ENCODE measurements around the gene NUP98.

Gene NUP98

DNA sequence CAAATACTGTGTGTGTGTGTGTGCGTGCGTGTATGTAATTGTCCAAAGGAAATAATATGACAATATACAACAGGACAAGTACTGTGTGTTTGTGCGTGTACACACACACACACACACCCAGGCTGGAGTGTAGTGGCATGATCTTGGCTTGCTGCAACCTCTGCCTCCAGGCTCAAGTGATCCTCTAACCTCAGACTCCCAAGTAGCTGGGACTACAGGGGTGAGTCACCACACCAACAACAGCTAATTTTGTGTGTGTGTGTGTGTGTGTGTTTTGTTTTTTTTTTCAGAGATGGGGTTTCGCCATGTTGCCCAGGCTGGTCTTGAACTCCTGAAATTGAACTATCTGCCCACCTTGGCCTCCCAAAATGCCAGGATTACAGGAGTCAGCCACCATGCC lies 61.5 kb downstream of the NUP98 start:
- ChIA-PET CTCF (no interaction called here), POLR2A (no interaction called here)
- no peak for DNase-seq (ENCODE audit: extremely low spot score)
- TF ChIP-seq HDGF (IDR thresholded peaks at IDR 0.05; ENCODE audit: borderline replicate concordance), result no peak
- no peak for TF ChIP-seq FOXM1 (IDR thresholded peaks at IDR 0.05; ENCODE audit: borderline replicate concordance)
- TF ChIP-seq FOXA1 (IDR thresholded peaks at IDR 0.05), result no peak
- TF ChIP-seq BHLHE40 (IDR thresholded peaks at IDR 0.05; ENCODE audit: borderline replicate concordance), result no peak
- TF ChIP-seq ZNF384 (IDR thresholded peaks at IDR 0.05), result no peak
- TF ChIP-seq NFRKB (IDR thresholded peaks at IDR 0.05), result no peak
- no peak for TF ChIP-seq CTBP1 (IDR thresholded peaks at IDR 0.05; ENCODE audit: borderline replicate concordance)
- TF ChIP-seq SP1 (IDR thresholded peaks at IDR 0.05), result no peak
- no peak for TF ChIP-seq TARDBP (IDR thresholded peaks at IDR 0.05)

DNA sequence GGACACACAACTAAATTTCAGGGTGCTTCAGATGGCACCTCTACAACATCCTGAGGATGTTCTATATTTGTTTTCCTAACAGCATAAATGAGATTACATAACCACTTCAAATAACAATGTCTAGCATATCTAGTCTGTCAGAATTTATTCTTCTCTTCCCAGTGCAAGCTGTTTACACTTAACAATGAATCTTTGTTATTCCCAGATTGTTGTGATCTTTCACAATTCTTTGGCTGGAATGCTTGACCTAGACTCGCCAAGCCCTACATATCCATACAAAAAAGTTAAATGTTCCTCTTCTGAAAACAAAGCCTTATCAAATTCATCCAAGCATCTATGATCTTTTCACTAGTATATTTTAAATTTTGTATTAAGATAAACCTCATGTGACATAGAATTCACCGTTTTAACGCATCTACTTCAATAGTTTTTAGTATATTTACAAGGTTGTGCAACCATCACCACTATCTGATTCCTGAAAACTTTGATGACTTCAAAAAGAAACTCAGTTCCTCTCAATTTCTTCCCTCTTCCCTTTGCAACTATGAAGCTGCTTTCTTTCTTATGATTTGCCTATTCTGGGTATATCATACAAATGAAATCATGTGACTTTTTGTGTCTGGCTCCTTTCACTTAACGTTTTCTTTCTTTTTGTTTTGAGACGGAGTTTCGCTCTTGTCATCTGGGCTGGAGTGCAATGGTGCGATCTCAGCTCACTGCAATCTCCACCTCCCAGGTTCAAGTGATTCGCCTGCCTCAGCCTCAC lies 64.5 kb downstream of the NUP98 start:
- TF ChIP-seq BHLHE40 (IDR thresholded peaks at IDR 0.05; ENCODE audit: borderline replicate concordance), result no peak
- TF ChIP-seq FOXK2 (IDR thresholded peaks at IDR 0.05), result no peak
- TF ChIP-seq SP1 (IDR thresholded peaks at IDR 0.05), result no peak
- TF ChIP-seq ZNF384 (IDR thresholded peaks at IDR 0.05), result no peak
- TF ChIP-seq CTBP1 (IDR thresholded peaks at IDR 0.05; ENCODE audit: borderline replicate concordance), result no peak
- TF ChIP-seq NFRKB (IDR thresholded peaks at IDR 0.05), result no peak
- TF ChIP-seq L3MBTL2 (conservative IDR thresholded peaks at IDR 0.05), result no peak
- TF ChIP-seq FOXA1 (IDR thresholded peaks at IDR 0.05), result no peak
- TF ChIP-seq ARNT (IDR thresholded peaks at IDR 0.05), result no peak
- TF ChIP-seq FOXM1 (IDR thresholded peaks at IDR 0.05; ENCODE audit: borderline replicate concordance), result no peak
- TF ChIP-seq LEF1 (IDR thresholded peaks at IDR 0.05; ENCODE audit: borderline replicate concordance), result no peak
- TF ChIP-seq, protein P1, sequence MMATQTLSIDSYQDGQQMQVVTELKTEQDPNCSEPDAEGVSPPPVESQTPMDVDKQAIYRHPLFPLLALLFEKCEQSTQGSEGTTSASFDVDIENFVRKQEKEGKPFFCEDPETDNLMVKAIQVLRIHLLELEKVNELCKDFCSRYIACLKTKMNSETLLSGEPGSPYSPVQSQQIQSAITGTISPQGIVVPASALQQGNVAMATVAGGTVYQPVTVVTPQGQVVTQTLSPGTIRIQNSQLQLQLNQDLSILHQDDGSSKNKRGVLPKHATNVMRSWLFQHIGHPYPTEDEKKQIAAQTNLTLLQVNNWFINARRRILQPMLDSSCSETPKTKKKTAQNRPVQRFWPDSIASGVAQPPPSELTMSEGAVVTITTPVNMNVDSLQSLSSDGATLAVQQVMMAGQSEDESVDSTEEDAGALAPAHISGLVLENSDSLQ (IDR thresholded peaks at IDR 0.05), result no peak
- no peak for TF ChIP-seq TARDBP (IDR thresholded peaks at IDR 0.05)
- TF ChIP-seq HDGF (IDR thresholded peaks at IDR 0.05; ENCODE audit: borderline replicate concordance), result no peak
- TF ChIP-seq ELF4 (IDR thresholded peaks at IDR 0.05), result no peak
- TF ChIP-seq SUZ12 (IDR thresholded peaks at IDR 0.05), result no peak
- CTCF ChIA-PET, result no interaction called here

DNA sequence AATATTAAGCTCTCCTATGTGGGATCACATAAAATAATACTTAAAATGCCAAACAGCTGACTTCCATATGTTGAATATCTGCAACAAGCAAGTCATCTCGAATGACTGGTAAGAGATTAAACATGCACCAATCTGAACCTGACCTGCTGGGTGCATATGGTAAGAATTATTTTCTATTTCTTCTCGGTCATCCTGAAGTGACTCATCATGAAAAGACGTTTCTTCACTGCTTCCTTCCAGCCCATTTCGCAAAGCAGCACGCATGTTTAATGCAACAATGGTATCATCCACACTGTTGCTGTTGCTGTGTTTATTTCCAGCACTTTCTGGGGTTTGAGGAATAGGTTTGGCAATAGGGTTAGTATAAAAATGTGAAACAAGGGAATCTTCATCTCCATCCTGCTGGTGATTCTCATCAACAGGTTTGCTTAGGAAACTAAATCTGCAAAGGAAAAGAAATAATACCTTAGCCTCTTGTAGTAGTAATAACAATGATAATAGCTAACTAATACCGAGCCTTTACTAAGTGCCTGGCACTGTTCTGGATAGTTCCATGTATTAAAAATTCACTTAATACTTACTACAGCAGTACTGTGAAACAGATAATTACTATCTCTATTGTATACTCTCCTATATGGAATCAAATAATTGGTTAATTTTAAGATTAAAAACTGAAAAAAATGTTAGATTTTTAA lies 74.2 kb downstream of the NUP98 start:
- ChIA-PET CTCF (no interaction called here), POLR2A (no interaction called here)
- no peak for DNase-seq (ENCODE audit: extremely low spot score)
- TF ChIP-seq ZNF384 (IDR thresholded peaks at IDR 0.05), result no peak
- no peak for TF ChIP-seq FOXA1 (IDR thresholded peaks at IDR 0.05)
- TF ChIP-seq SUZ12 (IDR thresholded peaks at IDR 0.05), result no peak
- no peak for TF ChIP-seq FOXK2 (IDR thresholded peaks at IDR 0.05)
- no peak for TF ChIP-seq NFRKB (IDR thresholded peaks at IDR 0.05)
- no peak for TF ChIP-seq FOXM1 (IDR thresholded peaks at IDR 0.05; ENCODE audit: borderline replicate concordance)
- no peak for TF ChIP-seq ELF4 (IDR thresholded peaks at IDR 0.05)
- no peak for TF ChIP-seq ARNT (IDR thresholded peaks at IDR 0.05)
- no peak for TF ChIP-seq SP1 (IDR thresholded peaks at IDR 0.05)
- TF ChIP-seq, protein P1 (IDR thresholded peaks at IDR 0.05), result no peak
- no peak for TF ChIP-seq L3MBTL2 (conservative IDR thresholded peaks at IDR 0.05)
- TF ChIP-seq TARDBP (IDR thresholded peaks at IDR 0.05), result no peak
- TF ChIP-seq BHLHE40 (IDR thresholded peaks at IDR 0.05; ENCODE audit: borderline replicate concordance), result no peak
- TF ChIP-seq HDGF (IDR thresholded peaks at IDR 0.05; ENCODE audit: borderline replicate concordance), result no peak

More for the DNA sequence above, 64.5 kb downstream of the NUP98 start:
- POLR2A ChIA-PET, result no interaction called here
- DNase-seq (ENCODE audit: extremely low spot score), result no peak

DNA sequence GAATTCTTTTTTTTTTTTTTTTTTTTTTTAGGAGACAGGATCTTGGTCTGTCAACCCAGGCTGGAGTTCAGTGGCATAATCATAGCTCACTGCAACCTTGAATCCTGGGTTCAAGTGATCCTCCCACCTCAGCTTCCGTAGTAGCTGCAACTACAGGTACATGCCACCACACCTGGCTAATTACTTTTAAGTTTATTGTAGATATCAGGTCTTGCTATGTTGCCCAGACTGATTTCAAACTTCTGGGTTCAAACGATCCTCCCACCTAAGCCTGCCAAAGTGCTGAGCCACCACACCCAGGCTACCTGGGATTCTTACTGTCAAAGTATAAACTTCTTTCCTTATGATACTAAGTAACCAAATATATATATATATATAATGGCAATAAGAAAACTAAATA lies 75.3 kb downstream of the NUP98 start:
- DNase-seq (ENCODE audit: extremely low spot score), result no peak
- ChIA-PET POLR2A (no interaction called here), CTCF (no interaction called here)
- TF ChIP-seq HDGF (IDR thresholded peaks at IDR 0.05; ENCODE audit: borderline replicate concordance) (no peak), ZNF384 (IDR thresholded peaks at IDR 0.05) (no peak), BHLHE40 (IDR thresholded peaks at IDR 0.05; ENCODE audit: borderline replicate concordance) (no peak), CTBP1 (IDR thresholded peaks at IDR 0.05; ENCODE audit: borderline replicate concordance) (no peak), ARNT (IDR thresholded peaks at IDR 0.05) (no peak), SP1 (IDR thresholded peaks at IDR 0.05) (no peak), NFRKB (IDR thresholded peaks at IDR 0.05) (no peak), L3MBTL2 (conservative IDR thresholded peaks at IDR 0.05) (no peak), SUZ12 (IDR thresholded peaks at IDR 0.05) (no peak), TARDBP (IDR thresholded peaks at IDR 0.05) (no peak), LEF1 (IDR thresholded peaks at IDR 0.05; ENCODE audit: borderline replicate concordance) (no peak), FOXA1 (IDR thresholded peaks at IDR 0.05) (no peak), FOXK2 (IDR thresholded peaks at IDR 0.05) (no peak), FOXM1 (IDR thresholded peaks at IDR 0.05; ENCODE audit: borderline replicate concordance) (no peak)
- TF ChIP-seq, protein P1 (IDR thresholded peaks at IDR 0.05), result no peak

DNA sequence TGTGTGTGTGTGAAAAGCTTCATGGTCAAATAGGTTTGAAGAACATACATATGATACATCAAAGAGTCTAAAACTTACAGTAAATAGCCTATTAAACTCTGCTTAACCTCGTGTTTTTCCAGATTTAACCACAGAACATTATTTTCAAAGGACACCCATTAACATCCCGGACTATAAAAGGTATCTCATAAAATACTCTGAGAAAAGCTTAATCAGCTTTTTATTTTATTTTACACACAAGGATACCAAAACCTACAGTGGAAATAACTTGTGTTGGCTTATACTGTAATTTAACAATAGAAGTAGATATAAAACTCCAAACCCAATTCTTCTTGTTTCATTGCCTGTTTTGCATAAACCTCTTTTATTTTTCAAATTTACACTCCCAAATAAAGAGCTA lies 76.4 kb downstream of the NUP98 start:
- POLR2A ChIA-PET, result no interaction called here

More for the DNA sequence above, 76.4 kb downstream of the NUP98 start:
- TF ChIP-seq SP1 (IDR thresholded peaks at IDR 0.05), result no peak
- TF ChIP-seq HDGF (IDR thresholded peaks at IDR 0.05; ENCODE audit: borderline replicate concordance), result no peak
- TF ChIP-seq L3MBTL2 (conservative IDR thresholded peaks at IDR 0.05), result no peak
- TF ChIP-seq FOXM1 (IDR thresholded peaks at IDR 0.05; ENCODE audit: borderline replicate concordance), result no peak
- TF ChIP-seq NFRKB (IDR thresholded peaks at IDR 0.05), result no peak
- no peak for TF ChIP-seq FOXK2 (IDR thresholded peaks at IDR 0.05)
- no peak for TF ChIP-seq ZNF384 (IDR thresholded peaks at IDR 0.05)
- no peak for TF ChIP-seq BHLHE40 (IDR thresholded peaks at IDR 0.05; ENCODE audit: borderline replicate concordance)
- TF ChIP-seq ARNT (IDR thresholded peaks at IDR 0.05), result no peak
- TF ChIP-seq LEF1 (IDR thresholded peaks at IDR 0.05; ENCODE audit: borderline replicate concordance), result no peak
- CTCF ChIA-PET, result no interaction called here
- no peak for DNase-seq (ENCODE audit: extremely low spot score)

Data from HEK293T (cell line).